ENCODE results near the gene GTSF1L. TPM values are rescaled to one million over a fixed set of nuclear protein-coding genes. Genes with fewer than 3 reads are reported as not detected.

Gene GTSF1L
- total RNA-seq = not detected in 3 replicates
- long read RNA-seq = 0 reads

- Mint-ChIP-seq H3K9me3 (ENCODE audit: low read depth) (peaks cover 3% of the 10 kb centered on the region), H3K36me3 (ENCODE audit: low read depth) (no peaks in the 10 kb centered on the region), H3K27ac (ENCODE audit: unreplicated experiment) (no peak within 1 kb of the TSS), H3K4me3 (ENCODE audit: unreplicated experiment) (no peak within 1 kb of the TSS), H3K4me1 (ENCODE audit: low read depth) (no peaks in the 10 kb centered on the region), H3K27me3 (ENCODE audit: low read depth) (peaks cover 9% of the 10 kb centered on the region)
- no peak for DNase-seq (ENCODE audit: low spot score)
- no peak for TF ChIP-seq CTCF (IDR thresholded peaks at IDR 0.05)
These were observed at the start of gene GTSF1L for GRCh38 chr20:43726811-43727338. Gene GTSF1L (minus strand): TSS chr20:43727002. CDS start chr20:43726694, 308 bp downstream.

GRCh38 chr20:43774754-43775153 is 48.0 kb upstream of the GTSF1L start:
- H3K9me3 Mint-ChIP-seq (ENCODE audit: low read depth) = peaks cover 6% of the 10 kb centered on the region
- H3K4me1 Mint-ChIP-seq (ENCODE audit: low read depth) = no peaks in the 10 kb centered on the region
- peaks cover 3% of the 10 kb centered on the region for H3K36me3 Mint-ChIP-seq (ENCODE audit: low read depth)
- peaks cover 29% of the 10 kb centered on the region for H3K27me3 Mint-ChIP-seq (ENCODE audit: low read depth)
- no peak for DNase-seq (ENCODE audit: low spot score)
- no peak overlapping the region for H3K4me3 Mint-ChIP-seq (ENCODE audit: unreplicated experiment)
- no peak overlapping the region for H3K27ac Mint-ChIP-seq (ENCODE audit: unreplicated experiment)
- TF ChIP-seq CTCF (IDR thresholded peaks at IDR 0.05) = no peak

- DNase-seq (ENCODE audit: low spot score) = no peak
- peaks cover 3% of the 10 kb centered on the region for H3K36me3 Mint-ChIP-seq (ENCODE audit: low read depth)
- peaks cover 48% of the 10 kb centered on the region for H3K27me3 Mint-ChIP-seq (ENCODE audit: low read depth)
- H3K27ac Mint-ChIP-seq (ENCODE audit: unreplicated experiment) = no peak overlapping the region
- H3K4me3 Mint-ChIP-seq (ENCODE audit: unreplicated experiment) = no peak overlapping the region
- TF ChIP-seq CTCF (IDR thresholded peaks at IDR 0.05) = no peak
- H3K9me3 Mint-ChIP-seq (ENCODE audit: low read depth) = no peaks in the 10 kb centered on the region
- H3K4me1 Mint-ChIP-seq (ENCODE audit: low read depth) = no peaks in the 10 kb centered on the region
These were observed 44.8 kb upstream of the GTSF1L start for GRCh38 chr20:43771503-43772190.

- H3K4me3 Mint-ChIP-seq (ENCODE audit: unreplicated experiment) = no peak overlapping the region
- no peaks in the 10 kb centered on the region for H3K4me1 Mint-ChIP-seq (ENCODE audit: low read depth)
- peaks cover 59% of the 10 kb centered on the region for H3K27me3 Mint-ChIP-seq (ENCODE audit: low read depth)
- H3K9me3 Mint-ChIP-seq (ENCODE audit: low read depth) = no peaks in the 10 kb centered on the region
- no peak for TF ChIP-seq CTCF (IDR thresholded peaks at IDR 0.05)
- no peak for DNase-seq (ENCODE audit: low spot score)
- H3K36me3 Mint-ChIP-seq (ENCODE audit: low read depth) = peaks cover 1% of the 10 kb centered on the region
- H3K27ac Mint-ChIP-seq (ENCODE audit: unreplicated experiment) = no peak overlapping the region
These were observed 43.5 kb upstream of the GTSF1L start for GRCh38 chr20:43770342-43770741.

- H3K9me3 Mint-ChIP-seq (ENCODE audit: low read depth) = no peaks in the 10 kb centered on the region
- no peaks in the 10 kb centered on the region for H3K4me1 Mint-ChIP-seq (ENCODE audit: low read depth)
- peaks cover 57% of the 10 kb centered on the region for H3K27me3 Mint-ChIP-seq (ENCODE audit: low read depth)
- no peak overlapping the region for H3K4me3 Mint-ChIP-seq (ENCODE audit: unreplicated experiment)
- H3K27ac Mint-ChIP-seq (ENCODE audit: unreplicated experiment) = no peak overlapping the region
- DNase-seq (ENCODE audit: low spot score) = no peak
- no peak for TF ChIP-seq CTCF (IDR thresholded peaks at IDR 0.05)
- no peaks in the 10 kb centered on the region for H3K36me3 Mint-ChIP-seq (ENCODE audit: low read depth)
These were observed 41.1 kb upstream of the GTSF1L start for GRCh38 chr20:43767686-43768474.
